NB4 (cell line): Measurements from ENCODE around the gene KLF11.

ENCODE experiments used
- DNase-seq: peaks from one replicate; pipeline ENCODE4 v3.0.0; 2010; ENCODE audit warnings: low read depth
- H3K4me3 ChIP-seq: one replicate; pipeline ENCODE4 v1.5.1; 2011; ENCODE audit warnings: mild to moderate bottlenecking, low read depth, low read length, moderate library complexity
- CTCF ChIP-seq: IDR thresholded peaks from one replicate; pipeline ENCODE4 v1.5.1; 2012; ENCODE audit warnings: low read depth, low read length
- MAX ChIP-seq: IDR thresholded peaks from 2 replicates; pipeline ENCODE4 v1.6.1; 2011; ENCODE audit warnings: low read depth, low read length
- MYC ChIP-seq: IDR thresholded peaks from 2 replicates; pipeline ENCODE4 v1.6.1; 2011; ENCODE audit warnings: low read depth, low read length
- POLR2A ChIP-seq: IDR thresholded peaks from 2 replicates; pipeline ENCODE4 v1.6.1; 2011; ENCODE audit warnings: mild to moderate bottlenecking; ENCODE audit not compliant: insufficient read length; ENCODE audit errors: extremely low read depth

Gene KLF11

GRCh38 chr2:10076511-10076910 is 33.2 kb downstream of the KLF11 start:
- no peak for TF ChIP-seq CTCF
- no peak for TF ChIP-seq POLR2A
- TF ChIP-seq MYC = no peak
- TF ChIP-seq MAX = no peak
- no peak overlapping the region for H3K4me3 ChIP-seq
- no peak for DNase-seq

GRCh38 chr2:10076988-10077527 is 33.7 kb downstream of the KLF11 start:
- TF ChIP-seq CTCF = no peak
- no peak for TF ChIP-seq MYC
- DNase-seq = no peak
- no peak overlapping the region for H3K4me3 ChIP-seq

GRCh38 chr2:10078001-10078400 is 34.7 kb downstream of the KLF11 start:
- DNase-seq = no peak
- TF ChIP-seq MAX (no peak), POLR2A (no peak), MYC (no peak), CTCF (no peak)
- H3K4me3 ChIP-seq = no peak overlapping the region

GRCh38 chr2:10078704-10079265 is 35.4 kb downstream of the KLF11 start:
- no peak overlapping the region for H3K4me3 ChIP-seq

GRCh38 chr2:10079266-10079869 is 36.0 kb downstream of the KLF11 start:
- DNase-seq = peak; percentile 52
- H3K4me3 ChIP-seq = no peak overlapping the region

More at GRCh38 chr2:10078704-10079265, 35.4 kb downstream of the KLF11 start:
- TF ChIP-seq POLR2A = no peak
- TF ChIP-seq CTCF = no peak
- no peak for TF ChIP-seq MAX
- no peak for TF ChIP-seq MYC
- DNase-seq = no peak

More at GRCh38 chr2:10079266-10079869, 36.0 kb downstream of the KLF11 start:
- no peak for TF ChIP-seq POLR2A
- no peak for TF ChIP-seq MYC
- TF ChIP-seq CTCF = no peak
- TF ChIP-seq MAX = no peak
